GM18868 (cell line): Measurements from ENCODE around the gene PXMP4.

Source experiments
- ATAC-seq: cut with Tn5 transposase; IDR thresholded peaks from one replicate; pipeline ENCODE4 v1.9.1; 2021; ENCODE audit warnings: mild to moderate bottlenecking, moderate library complexity; ENCODE audit not compliant: unreplicated experiment

The PXMP4 gene

DNA sequence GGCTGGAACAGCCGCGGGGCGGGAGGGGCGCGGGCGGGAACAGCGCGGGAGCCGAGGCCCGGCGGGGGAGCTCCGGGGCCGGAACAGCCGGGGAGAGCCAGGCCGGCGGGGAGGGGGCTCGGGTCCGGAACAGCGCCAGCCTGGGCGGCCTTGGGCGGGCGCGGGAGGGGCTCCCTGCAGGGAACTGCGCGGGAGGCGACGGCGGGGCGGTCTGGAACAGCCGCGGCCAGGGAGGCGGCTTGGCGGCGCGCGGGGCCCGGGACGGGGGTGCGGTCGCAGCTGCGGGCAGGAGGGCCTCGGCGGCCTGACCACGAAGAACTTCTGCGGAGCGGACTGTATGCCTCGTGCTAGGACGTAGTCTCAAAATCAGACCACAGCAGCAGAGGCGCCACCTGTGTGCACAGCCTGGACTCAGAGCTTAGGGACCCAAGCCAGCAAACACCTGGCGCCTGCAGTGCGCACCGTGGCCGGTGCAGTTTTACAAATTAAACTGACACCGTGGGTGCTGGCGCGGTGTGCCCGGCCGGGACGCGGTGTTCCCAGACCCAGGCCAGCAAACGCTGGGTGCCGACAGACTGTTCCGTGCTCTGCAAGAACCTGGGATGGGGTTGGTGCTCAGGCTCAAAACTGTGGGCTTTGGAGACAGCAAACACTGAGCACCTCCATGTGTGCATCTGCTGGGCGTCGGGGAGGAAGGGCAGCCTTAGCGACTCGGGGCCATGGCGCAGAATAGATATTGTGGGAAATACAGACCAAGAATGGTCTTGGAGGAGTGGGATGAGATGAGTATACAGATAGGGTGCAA lies 12.3 kb upstream of the PXMP4 start:
- ATAC-seq = peak; percentile 57

DNA sequence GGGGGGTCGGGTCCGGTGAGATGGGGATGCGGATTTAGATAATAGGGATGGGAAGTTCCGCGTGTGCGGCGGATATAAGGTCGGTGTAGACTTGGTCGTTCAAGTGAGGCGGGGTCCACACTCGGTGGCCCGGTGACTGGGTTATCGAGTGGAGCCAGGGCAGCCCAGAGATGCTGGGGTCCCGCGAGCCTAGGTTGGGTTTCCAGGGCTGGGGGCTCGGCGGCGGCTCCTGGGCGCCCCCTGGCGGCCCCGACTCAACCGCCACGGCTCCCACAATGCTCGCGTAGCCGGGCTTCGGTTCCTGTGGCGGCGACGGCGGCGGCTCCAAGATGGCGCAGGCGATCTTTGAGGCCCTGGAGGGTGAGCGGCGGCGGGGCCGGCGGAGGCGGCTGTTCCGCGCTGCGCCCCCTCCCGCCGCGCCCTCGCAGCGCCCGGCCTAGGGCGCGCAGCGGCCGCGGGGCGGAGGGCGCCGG lies 11.6 kb upstream of the PXMP4 start, which contains the start of gene ZNF341:
Gene ZNF341, plus strand, starts transcription at position 304 of the 473 bp plus-strand sequence. Its CDS starts 26 bp downstream, at position 330.
- peak; percentile 66 for ATAC-seq

DNA sequence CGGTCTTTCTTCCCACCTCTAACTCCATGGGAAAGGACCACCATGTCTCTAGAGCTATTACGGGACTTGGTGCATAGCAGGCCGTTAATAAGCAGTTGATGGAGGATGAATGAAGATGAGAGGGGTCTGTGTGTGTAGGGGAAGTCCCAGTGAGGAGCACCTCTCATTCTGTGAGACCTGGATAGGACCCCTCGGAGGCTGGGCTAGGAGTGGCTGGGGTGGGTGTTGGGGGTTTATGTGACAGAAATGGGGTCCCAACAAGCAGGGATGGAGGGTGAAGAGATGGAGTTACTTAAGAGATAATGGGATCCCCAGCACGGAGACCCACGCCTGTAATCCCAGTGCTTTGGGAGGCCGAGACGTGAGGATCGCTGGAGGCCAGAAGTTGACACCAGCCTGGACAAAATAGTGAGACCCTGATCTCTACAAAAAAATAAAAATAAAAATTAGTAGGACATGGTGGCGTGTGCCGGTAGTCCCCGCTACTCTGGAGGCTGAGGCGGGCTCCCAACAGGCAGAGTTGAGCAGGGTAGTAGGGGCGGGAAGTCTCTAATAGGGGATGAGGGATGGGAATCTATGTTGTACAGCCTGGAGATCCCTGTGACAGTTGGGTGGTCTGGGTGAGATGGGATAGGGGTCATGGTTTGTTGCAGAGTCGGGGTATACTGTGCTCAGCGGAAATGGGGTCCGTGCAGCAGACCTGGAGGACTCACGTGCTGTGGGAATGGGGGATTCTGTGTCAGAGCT lies 11.0 kb upstream of the PXMP4 start:
- no peak for ATAC-seq

DNA sequence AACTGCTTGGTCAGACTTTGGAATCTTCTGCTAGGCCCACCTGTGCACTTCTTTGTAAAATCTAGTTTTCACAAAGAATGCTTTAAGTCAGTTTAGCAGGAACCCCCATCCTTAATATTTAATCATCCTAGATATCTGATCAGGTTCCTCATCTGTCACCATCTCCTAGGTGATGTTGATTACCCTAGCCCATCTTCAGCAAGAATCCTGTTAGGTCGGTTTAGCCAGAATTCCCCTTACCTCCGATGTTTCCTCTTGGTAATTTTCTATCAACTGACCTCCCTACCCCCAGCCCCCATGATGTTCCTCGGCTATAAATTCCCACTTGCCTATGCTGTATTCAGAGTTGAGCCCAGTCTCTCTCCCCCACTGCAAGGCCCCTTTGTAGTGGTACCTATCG lies 9.0 kb upstream of the PXMP4 start:
- no peak for ATAC-seq

DNA sequence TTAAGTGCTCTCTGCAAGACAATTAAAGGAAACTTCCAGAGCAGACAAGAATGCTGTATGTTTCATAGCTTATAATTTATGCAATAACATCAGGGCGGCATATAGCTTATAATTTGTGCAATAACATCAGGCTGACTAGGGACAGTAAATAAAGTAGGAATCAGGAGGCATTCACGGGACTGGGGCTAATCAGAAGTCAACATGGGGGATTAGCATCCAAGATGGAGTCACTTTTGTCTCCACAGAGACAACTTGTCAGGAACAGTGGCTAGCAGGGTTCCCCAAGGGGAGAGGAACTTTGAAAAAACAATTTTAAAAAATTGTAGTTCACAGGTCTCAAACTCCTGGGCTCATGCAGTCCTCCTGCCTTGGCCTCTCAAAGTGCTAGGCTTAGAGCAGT lies 8.4 kb upstream of the PXMP4 start:
- no peak for ATAC-seq

DNA sequence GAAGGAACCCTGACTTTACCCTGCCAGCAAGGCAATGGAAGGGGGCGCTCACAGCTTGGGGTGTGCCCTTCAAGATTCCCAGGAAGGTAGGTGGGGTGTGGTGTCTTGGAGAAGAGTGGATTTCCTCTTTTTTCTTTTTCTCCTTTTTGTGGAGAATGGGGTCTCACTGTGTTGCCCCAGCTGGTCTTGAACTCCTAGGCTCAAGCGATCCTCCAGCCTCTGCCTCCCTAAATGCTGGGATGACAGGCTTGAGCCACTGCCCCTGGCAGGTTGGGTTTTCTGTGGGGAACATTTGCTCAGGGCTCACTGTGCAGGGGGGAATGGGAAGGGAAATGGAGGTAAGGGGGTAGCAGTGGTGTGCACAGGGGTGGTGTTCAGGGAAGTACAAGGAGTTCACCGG lies 7.7 kb upstream of the PXMP4 start:
- no peak for ATAC-seq

DNA sequence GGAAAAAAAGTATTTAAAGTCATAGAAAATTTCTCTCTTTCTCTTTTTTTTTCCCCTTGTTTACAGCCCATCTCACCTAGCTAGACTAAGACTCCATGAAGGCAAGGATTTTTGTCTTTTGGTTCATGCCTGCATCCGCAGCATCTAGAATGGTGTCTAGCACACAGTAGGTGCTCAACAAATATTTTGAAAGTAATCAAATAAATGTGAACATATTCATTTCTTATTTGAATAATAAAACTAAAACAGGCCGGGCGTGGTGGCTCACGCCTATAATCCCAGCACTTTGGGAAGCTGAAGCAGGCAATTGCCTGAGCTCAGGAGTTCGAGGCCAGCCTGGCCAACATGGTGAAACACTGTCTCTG lies 7.0 kb upstream of the PXMP4 start:
- ATAC-seq = no peak

DNA sequence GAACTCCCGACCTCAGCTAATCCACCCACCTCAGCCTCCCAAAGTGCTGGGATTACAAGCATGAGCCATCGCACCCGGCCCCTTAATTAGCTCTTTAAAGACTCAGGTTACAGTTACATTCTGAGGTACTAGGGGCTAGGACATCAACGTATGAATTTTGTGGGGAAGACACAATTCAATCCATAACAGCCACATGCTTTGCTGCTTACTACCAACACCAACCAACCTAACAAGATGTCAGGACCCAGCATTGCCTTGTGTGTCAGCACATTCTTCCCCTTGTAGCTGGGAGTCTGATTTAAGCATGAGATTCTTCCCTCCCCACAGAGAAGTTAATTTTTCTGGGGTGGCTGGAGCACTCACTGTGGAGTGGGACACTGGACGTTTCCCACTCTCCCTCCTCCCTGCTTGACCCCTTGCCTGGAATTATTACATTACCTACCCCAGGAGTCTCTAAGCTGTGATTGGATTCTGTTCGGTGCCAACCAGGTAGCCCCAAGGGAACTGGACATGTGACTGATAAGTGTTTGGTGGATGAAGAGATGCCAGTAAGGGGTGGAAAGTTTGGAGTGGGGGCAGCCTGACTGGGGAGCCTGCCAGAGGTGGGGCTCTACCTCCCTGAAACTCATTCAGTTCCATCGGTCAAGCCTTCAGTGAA lies 5.6 kb upstream of the PXMP4 start:
- ATAC-seq = no peak

DNA sequence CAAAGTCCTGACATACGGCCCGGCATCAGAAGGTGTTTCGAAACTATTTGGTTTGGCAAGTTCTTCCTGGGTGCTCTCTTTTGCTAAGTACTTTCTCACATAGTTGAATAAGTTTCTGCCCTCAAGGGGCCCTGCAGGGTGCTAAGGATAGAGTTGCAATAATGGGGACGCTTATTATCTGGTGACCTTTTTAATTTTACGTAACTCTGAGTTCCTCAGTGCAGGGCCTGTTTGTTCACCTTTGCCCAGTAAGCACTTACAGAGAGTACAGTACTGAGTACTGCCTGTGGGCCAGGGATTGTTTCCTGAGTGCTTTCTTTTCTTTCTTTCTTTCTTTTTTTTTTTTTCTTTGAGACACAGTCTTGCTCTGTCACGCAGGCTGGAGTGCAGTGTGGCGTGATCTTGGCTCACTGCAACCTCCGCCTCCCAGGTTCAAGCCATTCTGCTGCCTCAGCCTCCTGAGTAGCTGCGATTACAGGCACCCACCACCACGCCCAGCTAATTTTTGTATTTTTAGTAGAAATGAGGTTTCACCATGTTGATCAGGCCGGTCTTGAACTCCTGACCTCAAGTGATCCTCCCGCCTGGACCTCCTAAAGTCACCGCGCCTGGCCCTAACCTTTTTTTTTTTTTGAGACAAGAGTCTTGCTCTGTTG lies 4.5 kb upstream of the PXMP4 start:
- ATAC-seq = no peak

DNA sequence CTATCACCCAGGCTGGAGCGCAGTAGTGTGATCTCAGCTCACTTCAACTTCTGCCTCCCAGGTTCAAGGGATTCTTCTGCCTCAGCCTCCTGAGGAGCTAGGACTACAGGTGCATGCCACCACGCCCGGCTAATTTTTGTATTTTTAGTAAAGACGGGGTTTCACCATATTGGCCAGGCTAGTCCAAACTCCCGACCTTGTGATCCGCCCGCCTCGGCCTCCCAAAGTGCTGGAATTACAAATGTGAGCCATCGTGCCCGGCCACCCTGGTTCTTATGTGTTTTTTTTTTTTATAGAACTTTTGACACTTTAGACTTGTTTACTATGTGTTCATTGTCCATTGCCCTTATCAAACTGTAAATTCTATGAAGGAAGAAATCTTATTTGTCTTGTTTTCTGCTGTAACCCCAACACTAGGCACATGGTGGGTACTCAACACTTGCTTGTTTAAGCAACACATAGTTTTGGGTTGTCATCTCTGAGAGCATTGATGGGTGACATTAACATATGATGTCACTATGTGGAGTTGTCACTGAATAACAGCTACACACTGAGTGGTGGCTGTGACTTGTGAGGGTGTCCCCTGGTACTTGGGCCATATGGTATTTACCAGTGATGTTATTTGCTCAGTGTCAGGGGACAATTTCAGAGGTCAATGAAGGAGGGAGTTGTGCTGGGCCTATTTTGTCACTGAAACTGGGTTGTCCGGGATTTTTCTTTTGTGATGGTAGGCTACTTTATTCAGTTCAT lies 1.5 kb upstream of the PXMP4 start:
- ATAC-seq = no peak

DNA sequence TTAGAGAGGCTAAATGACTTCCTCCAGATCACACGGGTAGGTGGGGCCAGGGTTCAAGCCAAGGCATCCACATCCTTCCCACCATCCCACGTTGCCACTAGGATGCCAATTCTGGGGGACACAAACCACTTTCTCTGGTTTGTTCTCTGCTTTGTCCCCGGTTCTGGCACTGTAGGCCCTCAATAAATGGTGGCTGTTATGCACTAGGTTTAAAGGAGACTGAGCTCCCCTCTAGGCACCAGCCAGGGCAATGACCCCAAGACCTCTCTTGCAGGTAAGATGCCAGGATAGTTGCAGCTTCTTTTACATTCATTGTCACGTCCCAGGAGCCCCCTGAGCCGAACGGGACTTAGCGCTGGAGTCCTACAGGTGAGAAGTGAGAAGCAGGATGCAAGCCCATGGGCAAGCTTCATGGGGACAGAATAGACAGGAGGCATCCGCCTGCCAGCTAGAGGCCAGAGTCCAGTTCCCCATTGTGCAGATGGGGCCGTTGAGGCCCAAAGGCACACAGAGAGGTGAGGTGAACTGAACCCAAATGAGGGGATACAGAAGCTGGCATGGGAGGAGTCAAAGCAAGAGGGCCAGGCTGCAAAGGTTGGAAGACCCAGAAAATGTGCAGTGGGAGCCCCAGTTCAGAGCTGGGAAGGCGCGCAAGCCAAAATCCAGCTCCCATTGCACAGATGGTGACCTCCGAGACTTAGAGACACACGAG lies 677 bp downstream of the PXMP4 start:
- ATAC-seq = no peak

DNA sequence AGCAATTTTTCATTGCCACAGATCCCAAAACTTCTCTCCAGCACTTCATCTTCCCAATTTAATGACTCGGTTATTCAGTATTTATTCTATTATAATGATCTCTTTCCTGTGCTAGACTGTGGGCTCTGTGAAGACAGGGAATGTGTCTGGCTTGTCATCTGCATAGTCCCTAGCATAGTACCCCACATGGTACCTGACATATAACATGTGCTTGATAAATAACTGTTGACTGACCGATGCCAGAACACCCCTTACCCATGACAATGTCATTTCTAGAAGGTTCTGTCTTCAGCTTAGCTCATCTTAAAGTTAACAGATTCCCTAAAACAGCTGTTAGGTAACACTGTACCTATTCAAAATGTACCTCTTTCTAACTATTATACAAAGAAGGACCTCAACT lies 3.6 kb downstream of the PXMP4 start:
- no peak for ATAC-seq

DNA sequence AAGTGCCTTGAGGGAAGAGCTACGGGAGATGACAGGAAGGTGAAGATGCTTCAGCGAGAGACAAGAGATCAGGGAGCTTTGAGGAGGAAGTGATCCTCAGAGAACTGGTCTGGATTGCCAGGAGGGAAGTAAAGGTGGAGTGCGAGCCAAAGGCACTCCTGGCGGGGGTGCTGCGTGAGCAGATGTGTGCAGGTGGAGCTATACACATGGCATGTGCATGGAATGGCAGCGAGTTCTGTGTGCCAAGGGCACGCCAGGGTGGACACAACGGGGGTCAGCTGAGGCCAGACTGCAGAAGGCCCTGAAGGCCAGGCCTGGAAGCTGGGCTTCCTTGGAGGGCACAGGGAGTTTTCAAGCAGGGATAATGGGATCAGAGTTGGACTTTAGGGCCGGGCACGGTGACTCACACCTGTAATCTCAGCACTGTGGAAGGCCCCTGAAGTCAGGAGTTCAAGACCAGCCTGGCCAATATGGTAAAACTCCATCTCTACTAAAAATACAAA lies 6.2 kb downstream of the PXMP4 start:
- ATAC-seq = no peak

DNA sequence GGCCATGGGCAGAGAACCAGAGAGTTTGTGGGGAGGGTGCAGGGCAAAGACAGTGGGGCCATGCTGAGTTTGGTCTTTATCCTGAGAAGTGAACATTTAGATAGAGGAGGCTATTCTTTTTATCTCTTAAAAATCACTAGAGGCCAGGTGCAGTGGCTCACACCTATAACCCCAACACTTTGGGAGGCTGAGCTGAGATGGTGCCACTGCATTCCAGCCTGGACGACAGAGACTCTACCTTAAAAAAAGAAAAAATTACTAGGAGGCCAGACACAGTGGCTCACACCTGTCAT lies 8.7 kb downstream of the PXMP4 start:
- ATAC-seq = no peak

DNA sequence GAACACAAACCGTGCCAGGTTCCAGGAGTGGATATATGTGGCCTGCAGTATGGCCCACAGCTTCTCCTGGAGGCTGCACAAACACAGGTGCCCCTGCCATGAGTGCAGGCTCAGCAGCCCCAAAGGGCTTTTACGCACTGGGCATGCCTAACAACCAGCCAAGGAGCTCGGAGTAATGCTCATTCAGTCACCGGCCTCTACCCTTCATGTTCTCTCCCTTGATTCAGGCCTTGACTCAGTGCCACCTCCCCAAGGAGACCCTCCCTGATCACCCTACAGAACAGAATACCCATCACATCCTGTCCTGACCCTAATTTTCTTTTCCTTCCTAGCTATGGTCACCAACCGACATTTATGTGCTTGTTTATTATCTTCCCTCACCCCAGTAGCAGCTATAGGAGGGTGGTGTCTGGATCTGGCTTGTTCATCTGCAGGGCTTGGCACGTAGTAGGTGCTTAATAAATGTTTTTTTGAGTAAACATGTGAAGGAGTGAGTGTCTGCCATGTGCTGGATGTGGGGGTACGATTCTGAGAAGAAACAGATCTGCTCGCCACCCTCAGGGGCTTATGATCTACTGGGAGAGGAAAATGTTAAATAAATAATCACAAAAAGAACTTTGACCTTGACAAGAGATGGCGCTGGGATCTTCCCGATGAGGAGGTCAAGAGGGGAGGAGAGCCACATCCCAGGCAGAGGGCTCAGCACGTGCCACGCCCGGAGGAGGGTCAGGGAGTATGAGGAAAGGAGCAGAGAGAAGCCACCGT lies 9.2 kb downstream of the PXMP4 start:
- ATAC-seq = no peak

DNA sequence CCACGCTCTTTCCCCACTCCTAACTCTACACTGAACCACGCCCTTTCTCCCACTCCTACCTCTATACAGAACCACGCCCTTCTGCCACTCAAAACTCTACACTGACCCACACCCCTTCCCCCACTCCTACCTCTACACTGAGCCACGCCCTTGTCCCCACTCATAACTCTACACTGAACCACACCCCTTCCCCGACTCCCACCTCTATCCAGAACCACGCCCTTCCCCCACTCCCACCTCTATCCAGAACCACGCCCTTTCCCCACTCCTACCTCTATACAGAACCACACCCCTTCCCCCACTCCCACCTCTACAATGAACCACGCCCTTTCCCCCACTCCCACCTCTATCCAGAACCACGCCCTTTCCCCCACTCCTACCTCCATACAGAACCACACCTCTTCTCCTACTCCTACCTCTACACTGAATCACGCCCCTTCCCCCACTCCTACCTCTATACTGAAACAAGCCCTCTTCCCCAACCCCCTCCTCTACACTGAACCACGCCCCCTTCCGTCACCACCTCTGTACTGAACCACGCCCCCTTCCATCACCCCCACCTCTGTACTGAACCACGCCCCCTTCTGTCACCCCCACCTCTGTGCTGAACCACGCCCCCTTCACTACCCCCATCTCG lies 10.1 kb downstream of the PXMP4 start:
- no peak for ATAC-seq

DNA sequence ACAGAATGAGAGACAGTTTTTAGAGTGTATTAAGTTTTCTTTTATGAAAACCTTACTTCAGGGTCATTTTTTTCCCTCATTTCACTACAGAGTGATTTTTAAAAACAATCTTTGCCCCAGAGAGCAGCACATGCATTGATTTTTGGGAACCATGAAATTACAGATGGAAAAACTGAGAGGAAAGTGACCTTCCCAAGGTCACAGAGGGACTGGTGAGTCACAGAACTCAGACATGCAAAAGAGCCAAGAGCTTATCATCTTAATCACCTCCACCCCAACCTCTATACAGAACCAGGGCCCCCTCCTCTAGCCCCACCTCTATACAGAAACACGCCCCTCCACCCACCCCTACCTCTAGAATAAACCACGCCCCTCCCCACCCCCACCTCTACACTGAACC lies 10.7 kb downstream of the PXMP4 start:
- no peak for ATAC-seq

DNA sequence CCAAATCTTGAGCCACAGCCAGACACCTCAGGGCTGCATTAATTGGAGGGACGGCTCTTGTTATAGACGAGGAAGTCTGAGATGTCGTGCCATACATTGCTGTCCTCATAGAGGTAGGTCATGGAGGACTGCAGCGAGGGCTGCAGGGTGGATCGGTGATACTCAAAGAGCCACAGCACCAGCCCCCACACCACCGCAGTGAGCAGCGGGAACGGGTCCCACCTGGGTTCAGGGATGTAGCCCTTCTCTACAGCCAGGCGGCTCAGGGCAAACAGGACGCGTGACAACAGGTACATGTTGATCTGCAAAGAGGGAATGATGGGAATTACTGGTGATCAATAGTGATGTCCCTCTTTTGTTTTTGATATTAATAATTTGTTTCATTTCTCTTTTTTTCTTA lies 12.4 kb downstream of the PXMP4 start:
- ATAC-seq = no peak
